Measurements from ENCODE around the gene GAS7. TPM values are rescaled to one million over a fixed set of nuclear protein-coding genes. Genes with fewer than 3 reads are reported as not detected.
A peak's percentile ranks its signal among the peaks of the same experiment; 100 is the strongest.

The GAS7 gene
- total and polyA plus RNA-seq, 2 of the 13 experiments (the other 11 are each of a cell fraction or from before 2014, with no cell fraction given) = 1.0 to 5.2 TPM

GRCh38 chr17:10182785-10183184 is 15.6 kb downstream of the GAS7 start:
- 20% methylated on average over 5 of the region's 5 CpGs for WGBS (ENCODE audit: low lambda C conversion rate)
- POLR2A ChIA-PET = no interaction called here

GRCh38 chr17:10178506-10178991 is 19.9 kb downstream of the GAS7 start:
- TF ChIP-seq ZSCAN22 (CRISPR knock-in tag; IDR thresholded peaks at IDR 0.05) (no peak), MAFK (conservative IDR thresholded peaks at IDR 0.05 in 1 of 2, IDR thresholded peaks at IDR 0.05 in 1 of 2; ENCODE audit: low read length in 2 of 2) (peak in 1 of 2 experiments; percentile 36; a peak in 1 of 4 replicates), ZNF431 (CRISPR knock-in tag; IDR thresholded peaks at IDR 0.05; ENCODE audit: borderline replicate concordance, low read depth) (no peak), ZNF670 (CRISPR knock-in tag; IDR thresholded peaks at IDR 0.05; ENCODE audit: borderline replicate concordance) (no peak), MXD4 (CRISPR knock-in tag; IDR thresholded peaks at IDR 0.05) (no peak), NCOR1 (IDR thresholded peaks at IDR 0.05; ENCODE audit: borderline replicate concordance, low read length) (no peak), RAD51 (IDR thresholded peaks at IDR 0.05; ENCODE audit: borderline replicate concordance) (no peak), ZNF17 (CRISPR knock-in tag; IDR thresholded peaks at IDR 0.05) (no peak), SMARCC2 (IDR thresholded peaks at IDR 0.05) (no peak), MAFF (IDR thresholded peaks at IDR 0.05; ENCODE audit: low read depth, low read length) (0 out of 2 replicates have a peak, but pooled peaks have one; percentile 11), FOSL1 (CRISPR knock-in tag; IDR thresholded peaks at IDR 0.05; ENCODE audit: borderline replicate concordance) (no peak)
- TF ChIP-seq, protein P1, sequence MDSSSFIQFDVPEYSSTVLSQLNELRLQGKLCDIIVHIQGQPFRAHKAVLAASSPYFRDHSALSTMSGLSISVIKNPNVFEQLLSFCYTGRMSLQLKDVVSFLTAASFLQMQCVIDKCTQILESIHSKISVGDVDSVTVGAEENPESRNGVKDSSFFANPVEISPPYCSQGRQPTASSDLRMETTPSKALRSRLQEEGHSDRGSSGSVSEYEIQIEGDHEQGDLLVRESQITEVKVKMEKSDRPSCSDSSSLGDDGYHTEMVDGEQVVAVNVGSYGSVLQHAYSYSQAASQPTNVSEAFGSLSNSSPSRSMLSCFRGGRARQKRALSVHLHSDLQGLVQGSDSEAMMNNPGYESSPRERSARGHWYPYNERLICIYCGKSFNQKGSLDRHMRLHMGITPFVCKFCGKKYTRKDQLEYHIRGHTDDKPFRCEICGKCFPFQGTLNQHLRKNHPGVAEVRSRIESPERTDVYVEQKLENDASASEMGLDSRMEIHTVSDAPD (CRISPR knock-in tag; IDR thresholded peaks at IDR 0.05) = no peak
- DNase-seq (ENCODE audit: low spot score) (no peak), ATAC-seq (no peak), FAIRE-seq (no peak)
- WGBS (ENCODE audit: low lambda C conversion rate) = 30% methylated on average over 7 of the region's 8 CpGs
- H3K9me3 ChIP-seq (ENCODE audit: low read length) = no peaks in the 10 kb centered on the region
- no peak overlapping the region for H3K4me3 ChIP-seq (replicated peaks in 1 of 3; ENCODE audit: insufficient read depth in 1 of 3, low read depth in 2 of 3, low read length in 3 of 3)
- in situ Hi-C loops (cut with HindIII; ENCODE audit: extremely low pct_ligation_motif_present, low pct_unique_long_range_greater_than_20kb) = no loop called here
- no peak overlapping the region for H2AFZ ChIP-seq (ENCODE audit: low read length)
- ChIA-PET CTCF (ENCODE audit: low intra/inter-chr PET ratio, low total read pairs) (no interaction called here), POLR2A (no interaction called here)
- H3K27ac ChIP-seq (ENCODE audit: extremely low read length, insufficient read depth, low read length) = no peak overlapping the region
- H3K36me3 ChIP-seq (replicated peaks in 1 of 2; ENCODE audit: control insufficient read depth in 1 of 2, insufficient read depth in 2 of 2, low read length in 2 of 2) = no peaks in the 10 kb centered on the region
- BruUV-seq (replicated peaks) = no TSS peak
- peaks cover 0 to 16% of the 10 kb centered on the region in 2 experiments; a peak in 1 of 5 replicates for H3K27me3 ChIP-seq (ENCODE audit: control insufficient read depth in 1 of 2, insufficient read depth in 2 of 2, low read length in 2 of 2)
- H3K79me2 ChIP-seq (ENCODE audit: insufficient read depth, low read length) = no peaks in the 10 kb centered on the region
- no peaks in the 10 kb centered on the region for H3K4me1 ChIP-seq (ENCODE audit: insufficient read depth, low read length)
- H3K4me2 ChIP-seq (ENCODE audit: low read depth, low read length) = no peak overlapping the region
- H3K9ac ChIP-seq (ENCODE audit: insufficient read depth, low read depth, low read length) = no peak overlapping the region
- no peaks in the 10 kb centered on the region for H4K20me1 ChIP-seq (ENCODE audit: insufficient read depth, low read length)
- intact Hi-C loops (cut with micrococcal nuclease; ENCODE audit: unreplicated experiment) = no loop called here

More at GRCh38 chr17:10182785-10183184, 15.6 kb downstream of the GAS7 start:
- CTCF ChIA-PET (ENCODE audit: low intra/inter-chr PET ratio, low total read pairs) = no interaction called here
- Histone ChIP-seq H3K27ac (ENCODE audit: extremely low read length, insufficient read depth, low read length) (no peak overlapping the region), H3K4me3 (replicated peaks in 1 of 3; ENCODE audit: insufficient read depth in 1 of 3, low read depth in 2 of 3, low read length in 3 of 3) (no peak overlapping the region), H3K4me2 (ENCODE audit: low read depth, low read length) (no peak overlapping the region), H3K27me3 (ENCODE audit: control insufficient read depth in 1 of 2, insufficient read depth in 2 of 2, low read length in 2 of 2) (peaks cover 0 to 10% of the 10 kb centered on the region in 2 experiments; a peak in 1 of 5 replicates), H3K9me3 (ENCODE audit: low read length) (no peaks in the 10 kb centered on the region), H3K36me3 (replicated peaks in 1 of 2; ENCODE audit: control insufficient read depth in 1 of 2, insufficient read depth in 2 of 2, low read length in 2 of 2) (no peaks in the 10 kb centered on the region), H3K4me1 (ENCODE audit: insufficient read depth, low read length) (no peaks in the 10 kb centered on the region), H4K20me1 (ENCODE audit: insufficient read depth, low read length) (no peaks in the 10 kb centered on the region), H3K9ac (ENCODE audit: insufficient read depth, low read depth, low read length) (no peak overlapping the region), H3K79me2 (ENCODE audit: insufficient read depth, low read length) (no peaks in the 10 kb centered on the region), H2AFZ (ENCODE audit: low read length) (no peak overlapping the region)
- BruUV-seq (replicated peaks) = no TSS peak
- FAIRE-seq (no peak), ATAC-seq (no peak), DNase-seq (ENCODE audit: low spot score) (no peak)
- intact Hi-C loops (cut with micrococcal nuclease; ENCODE audit: unreplicated experiment) = no loop called here
- in situ Hi-C loops (cut with HindIII; ENCODE audit: extremely low pct_ligation_motif_present, low pct_unique_long_range_greater_than_20kb) = no loop called here
- TF ChIP-seq ZSCAN22 (CRISPR knock-in tag; IDR thresholded peaks at IDR 0.05) = no peak
- no peak for TF ChIP-seq ZKSCAN8 (CRISPR knock-in tag; IDR thresholded peaks at IDR 0.05; ENCODE audit: borderline replicate concordance)
